GM15510 (cell line): ENCODE results near the gene XRCC2.

Experiments
- POLR2A ChIP-seq: IDR thresholded peaks from 3 replicates; pipeline ENCODE4 v1.6.1; 2011; ENCODE audit warnings: borderline replicate concordance; ENCODE audit not compliant: insufficient read length; ENCODE audit errors: extremely low read depth

Gene XRCC2

DNA sequence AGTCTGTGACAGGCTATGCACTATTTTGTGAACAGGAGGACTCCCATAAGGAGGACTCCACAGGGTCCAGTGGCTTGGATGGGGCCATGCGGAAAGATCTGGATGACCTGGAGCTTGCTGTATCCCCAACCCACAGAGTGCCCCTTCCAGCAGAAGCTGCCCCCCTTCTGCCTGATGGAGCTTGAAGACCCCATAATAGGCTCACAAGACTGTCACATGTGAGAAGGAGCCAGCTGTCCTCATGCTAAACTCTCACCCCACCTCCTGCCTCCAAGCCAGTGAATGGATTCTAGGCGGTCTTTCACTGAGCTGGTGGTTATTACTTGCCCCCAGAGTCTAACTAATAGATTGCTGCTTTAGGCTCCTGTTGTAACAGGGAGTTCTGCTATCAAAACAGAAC, 79.1 kb downstream of the XRCC2 start:
- no peak for TF ChIP-seq POLR2A
